GM12865 (cell line): ENCODE results near the gene C2CD4D.

Experiments
- DNase-seq: peaks from one replicate; pipeline ENCODE4 v3.0.0; 2010; ENCODE audit warnings: low read depth
- H3K4me3 ChIP-seq: 2 replicates; pipeline ENCODE4 v1.5.1; 2011; ENCODE audit warnings: mild to moderate bottlenecking, low read depth, low read length, control low read depth
- TF ChIP-seq, protein P1 (sequence below): IDR thresholded peaks from 2 replicates; pipeline ENCODE4 v1.5.1; 2011; ENCODE audit warnings: low read length, control low read depth, low read depth, inconsistent platforms; ENCODE audit not compliant: insufficient read depth; ENCODE audit errors: missing control alignments

Gene C2CD4D

DNA sequence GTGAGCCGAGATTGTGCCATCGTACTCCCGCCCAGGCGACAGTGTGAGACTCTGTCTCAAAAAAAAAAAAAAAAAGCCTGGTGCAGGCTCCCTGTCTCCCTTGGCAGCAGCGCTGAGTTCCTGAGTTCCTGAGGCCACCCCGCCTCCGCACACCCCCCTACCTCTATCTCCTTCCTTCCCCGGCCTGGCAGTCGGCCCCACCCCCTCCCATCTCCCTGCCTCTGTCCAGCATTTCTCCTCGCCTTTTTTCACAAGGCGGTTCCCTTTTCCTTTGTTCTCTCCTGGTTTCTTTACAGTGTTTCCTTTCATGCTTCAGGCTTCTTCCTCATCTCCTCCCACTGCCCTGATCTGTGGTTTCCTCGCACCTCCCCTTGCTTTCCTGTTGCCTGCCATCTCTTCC lies 10.7 kb downstream of the C2CD4D start:
- TF ChIP-seq, protein P1, sequence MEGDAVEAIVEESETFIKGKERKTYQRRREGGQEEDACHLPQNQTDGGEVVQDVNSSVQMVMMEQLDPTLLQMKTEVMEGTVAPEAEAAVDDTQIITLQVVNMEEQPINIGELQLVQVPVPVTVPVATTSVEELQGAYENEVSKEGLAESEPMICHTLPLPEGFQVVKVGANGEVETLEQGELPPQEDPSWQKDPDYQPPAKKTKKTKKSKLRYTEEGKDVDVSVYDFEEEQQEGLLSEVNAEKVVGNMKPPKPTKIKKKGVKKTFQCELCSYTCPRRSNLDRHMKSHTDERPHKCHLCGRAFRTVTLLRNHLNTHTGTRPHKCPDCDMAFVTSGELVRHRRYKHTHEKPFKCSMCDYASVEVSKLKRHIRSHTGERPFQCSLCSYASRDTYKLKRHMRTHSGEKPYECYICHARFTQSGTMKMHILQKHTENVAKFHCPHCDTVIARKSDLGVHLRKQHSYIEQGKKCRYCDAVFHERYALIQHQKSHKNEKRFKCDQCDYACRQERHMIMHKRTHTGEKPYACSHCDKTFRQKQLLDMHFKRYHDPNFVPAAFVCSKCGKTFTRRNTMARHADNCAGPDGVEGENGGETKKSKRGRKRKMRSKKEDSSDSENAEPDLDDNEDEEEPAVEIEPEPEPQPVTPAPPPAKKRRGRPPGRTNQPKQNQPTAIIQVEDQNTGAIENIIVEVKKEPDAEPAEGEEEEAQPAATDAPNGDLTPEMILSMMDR: no peak
- H3K4me3 ChIP-seq: no peak overlapping the region
- no peak for DNase-seq

DNA sequence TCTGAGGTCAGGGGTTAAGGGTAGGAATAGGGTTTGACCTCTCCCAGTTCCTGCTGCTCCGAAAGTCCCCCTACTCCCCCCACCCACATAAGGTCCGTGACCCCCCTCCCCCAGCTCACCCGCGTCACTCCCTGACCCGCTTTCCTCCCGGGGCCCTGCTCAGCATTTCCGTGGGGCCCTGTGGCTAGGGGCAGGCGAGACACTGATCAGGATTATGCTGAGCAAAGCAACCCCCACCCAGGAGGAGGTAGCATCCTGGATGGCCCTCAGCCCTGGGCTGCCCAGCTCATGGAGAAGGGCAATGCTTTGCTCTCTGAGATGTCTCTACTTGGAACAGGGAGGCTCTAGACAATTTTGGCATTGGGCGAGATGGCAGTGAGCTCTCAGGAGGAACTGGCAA lies 11.8 kb downstream of the C2CD4D start:
- H3K4me3 ChIP-seq: no peak overlapping the region
- no peak for DNase-seq
- TF ChIP-seq, protein P1: no peak

DNA sequence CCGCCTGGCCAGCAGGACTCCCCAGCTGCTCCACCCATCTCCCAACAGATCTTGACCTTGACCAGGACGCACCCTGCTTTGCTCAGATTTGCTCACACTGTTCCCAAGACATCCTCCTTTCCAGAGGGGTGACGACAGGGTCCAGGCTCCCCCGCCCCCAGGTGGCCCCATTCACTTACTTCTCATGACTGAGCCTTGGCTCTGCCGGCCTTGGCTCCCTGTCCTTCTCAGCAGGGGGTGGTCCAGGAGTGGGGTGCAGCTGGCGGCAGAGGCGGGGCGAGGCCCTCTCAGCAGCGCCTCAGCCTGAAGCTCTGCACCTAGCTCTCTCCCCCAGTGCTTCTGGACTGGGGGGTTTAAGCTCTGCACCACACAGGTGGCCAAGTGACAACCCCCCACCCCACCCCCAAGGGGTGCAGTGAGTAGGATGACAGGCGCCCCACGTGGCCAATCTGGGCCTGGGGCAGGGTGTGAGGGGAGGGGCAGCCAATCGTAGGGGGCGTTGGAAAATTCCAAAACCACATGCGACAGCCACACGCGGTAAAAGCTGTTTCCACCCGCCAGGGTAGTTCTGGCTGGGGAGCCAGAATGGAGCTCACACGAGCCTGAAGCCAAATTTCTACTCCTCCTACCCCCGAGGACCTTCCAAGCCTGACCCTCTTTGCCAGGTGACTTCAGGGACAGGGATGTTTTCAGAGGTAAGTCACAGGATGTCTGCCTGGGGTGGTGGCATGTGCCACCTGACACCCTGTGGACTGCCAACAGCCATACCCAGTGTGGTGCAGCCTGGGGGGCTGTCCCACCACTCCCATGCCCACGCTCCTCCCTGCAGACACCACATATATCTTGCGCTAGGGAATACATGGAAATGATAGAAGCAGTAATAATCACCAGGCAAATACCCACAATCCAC lies 13.6 kb downstream of the C2CD4D start:
- no peak overlapping the region for H3K4me3 ChIP-seq
- TF ChIP-seq, protein P1: no peak
- no peak for DNase-seq

DNA sequence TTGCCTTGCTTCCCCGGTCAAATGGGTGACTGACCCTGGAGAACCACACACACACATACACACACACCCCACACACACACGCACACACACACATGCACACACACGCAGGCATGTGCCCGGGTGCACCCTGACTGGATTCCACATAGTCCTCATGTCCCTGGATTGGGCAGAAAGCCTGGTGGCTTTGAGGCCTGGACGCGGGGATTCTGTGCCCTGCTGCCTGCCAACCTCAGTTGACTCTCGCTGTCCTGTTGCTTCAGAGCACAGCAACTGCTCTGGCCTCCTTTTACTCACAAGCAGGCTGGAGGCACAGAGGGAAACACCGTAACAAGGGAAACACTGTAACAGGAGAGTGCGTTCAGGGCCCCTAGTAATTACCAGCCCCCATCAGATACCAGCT lies 14.4 kb downstream of the C2CD4D start:
- TF ChIP-seq, protein P1: no peak
- no peak overlapping the region for H3K4me3 ChIP-seq
- no peak for DNase-seq

DNA sequence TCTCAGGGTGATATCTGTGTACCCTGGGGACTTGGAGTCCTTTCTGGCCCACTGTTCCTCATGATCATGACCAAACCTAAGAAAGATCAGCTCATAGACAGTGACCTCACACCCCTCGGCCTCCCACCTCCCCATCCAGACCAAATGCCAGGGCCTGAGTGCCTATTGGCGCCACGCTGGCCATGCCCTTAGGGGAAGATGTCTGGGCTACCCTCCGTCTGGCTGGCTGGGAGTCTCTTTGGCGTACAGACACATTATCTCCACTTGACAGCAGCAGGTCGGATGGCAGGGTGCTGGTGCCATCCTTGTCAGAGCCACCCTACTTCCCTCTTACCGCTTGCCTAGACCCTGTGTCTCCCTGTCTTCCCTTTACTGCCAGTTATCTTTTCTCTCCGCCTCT lies 16.4 kb downstream of the C2CD4D start:
- TF ChIP-seq, protein P1: no peak
- DNase-seq: no peak
- H3K4me3 ChIP-seq: no peak overlapping the region

DNA sequence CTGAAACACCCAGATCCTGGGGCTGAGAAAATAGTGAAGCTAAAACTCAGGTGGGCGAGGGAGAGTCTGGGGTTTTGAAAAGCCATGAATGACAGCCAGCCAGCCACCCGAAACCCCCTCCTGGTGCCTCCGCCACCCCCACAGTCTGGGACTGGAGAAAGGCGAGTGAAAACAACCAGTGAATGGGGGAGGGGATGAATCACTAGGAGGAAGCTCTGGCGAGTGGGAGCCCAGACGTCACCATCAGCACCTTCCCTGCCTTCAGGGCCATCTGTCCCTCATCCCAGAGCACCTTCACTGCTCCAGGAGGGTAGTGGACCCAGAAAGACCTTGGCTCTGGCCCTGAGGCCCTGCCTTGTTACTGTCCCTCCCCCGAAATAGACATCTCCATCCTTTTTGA lies 17.2 kb downstream of the C2CD4D start:
- no peak for DNase-seq
- TF ChIP-seq, protein P1: no peak
- no peak overlapping the region for H3K4me3 ChIP-seq

DNA sequence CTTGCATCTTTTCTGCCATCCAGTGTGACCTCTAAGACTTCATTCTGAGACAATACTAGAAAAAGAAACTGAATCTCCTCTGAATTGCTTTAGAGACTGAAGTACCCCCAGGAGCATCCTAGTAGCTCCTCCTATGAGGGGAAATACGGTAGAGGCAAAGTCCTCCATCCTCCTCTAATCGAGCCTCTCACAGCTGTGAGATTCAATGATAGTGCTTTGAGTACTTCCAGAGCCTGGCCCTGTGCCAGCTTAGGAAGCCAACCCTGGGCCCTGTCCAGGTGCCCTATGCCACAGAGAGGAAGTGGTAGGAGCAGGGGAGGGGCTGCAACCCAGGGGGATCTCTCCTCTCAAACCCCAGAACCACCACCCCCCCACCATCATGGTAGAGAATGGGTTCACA lies 18.7 kb downstream of the C2CD4D start:
- TF ChIP-seq, protein P1: no peak

More for the DNA sequence above, 18.7 kb downstream of the C2CD4D start:
- DNase-seq: no peak
- H3K4me3 ChIP-seq: no peak overlapping the region
